Measurements from ENCODE around the gene DEPDC5. TPM values are rescaled to one million over a fixed set of nuclear protein-coding genes. Genes with fewer than 3 reads are reported as not detected.

Gene DEPDC5
- total RNA-seq, 1 donor = 15.2 TPM

DNA sequence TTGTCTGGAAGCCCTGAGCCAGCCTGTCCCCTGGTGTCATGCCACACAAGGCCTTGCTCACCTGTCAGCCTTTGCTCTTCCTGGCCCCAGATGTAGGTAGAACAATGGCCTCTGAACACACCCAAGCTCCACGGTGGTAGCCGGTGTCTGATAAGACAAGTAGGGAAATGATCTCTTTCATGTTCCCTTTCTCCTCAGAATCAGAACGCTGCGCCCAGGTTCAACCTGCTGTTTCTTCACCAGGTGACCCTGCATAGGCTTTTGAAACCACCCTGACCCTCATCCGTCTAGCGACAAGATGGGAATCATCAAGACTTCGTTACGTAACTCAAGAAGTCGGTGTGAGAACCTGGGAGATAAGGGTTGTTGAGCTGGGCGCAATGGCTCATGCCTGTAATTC lies 161.8 kb downstream of the DEPDC5 start:
- Histone ChIP-seq H3K36me3 (ENCODE audit: insufficient read depth, low read length) (no peaks in the 10 kb centered on the region), H3K79me2 (ENCODE audit: insufficient read depth, low read length) (no peaks in the 10 kb centered on the region), H3K4me3 (ENCODE audit: insufficient read depth, low read length) (no peak overlapping the region), H3K4me1 (ENCODE audit: insufficient read depth, low read length) (peaks cover 14% of the 10 kb centered on the region), H3K27ac (ENCODE audit: low read depth, low read length) (no peak overlapping the region), H3K27me3 (ENCODE audit: insufficient read depth, low read length) (peaks cover 3% of the 10 kb centered on the region), H3K9me3 (ENCODE audit: low read depth, low read length) (no peaks in the 10 kb centered on the region), H4K20me1 (ENCODE audit: insufficient read depth, low read length) (no peaks in the 10 kb centered on the region), H3K4me2 (ENCODE audit: insufficient read depth, low read length) (no peak overlapping the region), H2AFZ (ENCODE audit: low read length) (no peak overlapping the region)
- TF ChIP-seq CTCF (IDR thresholded peaks at IDR 0.05; ENCODE audit: extremely low read depth, low read depth, low read length) = no peak
- no peak for DNase-seq (ENCODE audit: insufficient read length, low spot score, missing footprints)

DNA sequence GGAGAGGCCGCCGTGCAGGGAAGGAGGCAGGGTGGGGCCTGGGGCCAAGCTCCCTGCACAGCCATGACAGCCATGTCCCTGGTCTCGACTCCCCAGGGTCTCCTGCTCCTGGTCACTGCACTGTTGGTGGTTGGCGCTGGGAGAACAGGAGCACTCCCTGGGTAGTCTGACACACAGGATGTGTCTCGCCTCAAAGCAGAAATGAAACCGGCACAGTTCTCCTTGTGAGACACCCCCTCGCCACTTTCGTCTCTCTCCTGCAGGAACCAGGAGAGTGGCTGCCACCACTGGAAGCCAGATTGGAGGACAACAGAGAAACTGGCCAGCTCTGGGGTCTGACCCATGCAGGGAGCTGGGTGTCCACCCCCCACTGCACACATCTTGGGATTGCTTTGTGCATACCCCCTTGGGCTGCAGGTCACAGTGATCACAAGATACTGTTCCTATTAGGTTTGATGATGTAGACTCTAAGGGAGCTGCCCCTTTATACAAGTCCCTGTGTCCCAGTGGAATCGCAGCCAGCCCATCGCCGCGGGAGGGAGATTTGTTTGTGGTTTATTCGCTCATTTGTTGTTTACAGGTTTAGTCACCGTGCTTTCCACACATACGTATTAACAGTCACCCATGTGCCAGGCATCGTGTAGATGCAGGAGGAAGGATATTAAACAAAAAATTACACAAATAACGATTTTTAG lies 163.6 kb downstream of the DEPDC5 start:
- Histone ChIP-seq H3K79me2 (ENCODE audit: insufficient read depth, low read length) (no peaks in the 10 kb centered on the region), H3K4me3 (ENCODE audit: insufficient read depth, low read length) (no peak overlapping the region), H3K36me3 (ENCODE audit: insufficient read depth, low read length) (no peaks in the 10 kb centered on the region), H3K27me3 (ENCODE audit: insufficient read depth, low read length) (peaks cover 3% of the 10 kb centered on the region), H3K27ac (ENCODE audit: low read depth, low read length) (no peak overlapping the region), H3K4me2 (ENCODE audit: insufficient read depth, low read length) (no peak overlapping the region), H2AFZ (ENCODE audit: low read length) (no peak overlapping the region), H3K9me3 (ENCODE audit: low read depth, low read length) (no peaks in the 10 kb centered on the region), H3K4me1 (ENCODE audit: insufficient read depth, low read length) (peaks cover 3% of the 10 kb centered on the region), H4K20me1 (ENCODE audit: insufficient read depth, low read length) (no peaks in the 10 kb centered on the region)
- no peak for DNase-seq (ENCODE audit: insufficient read length, low spot score, missing footprints)
- no peak for TF ChIP-seq CTCF (IDR thresholded peaks at IDR 0.05; ENCODE audit: extremely low read depth, low read depth, low read length)

GRCh38 chr22:31919730-31920129 lies 165.9 kb downstream of the DEPDC5 start:
- Histone ChIP-seq H2AFZ (ENCODE audit: low read length) (no peak overlapping the region), H3K4me3 (ENCODE audit: insufficient read depth, low read length) (no peak overlapping the region), H3K9me3 (ENCODE audit: low read depth, low read length) (no peaks in the 10 kb centered on the region), H3K27me3 (ENCODE audit: insufficient read depth, low read length) (peaks cover 3% of the 10 kb centered on the region), H3K4me1 (ENCODE audit: insufficient read depth, low read length) (no peaks in the 10 kb centered on the region), H4K20me1 (ENCODE audit: insufficient read depth, low read length) (no peaks in the 10 kb centered on the region), H3K36me3 (ENCODE audit: insufficient read depth, low read length) (no peaks in the 10 kb centered on the region), H3K79me2 (ENCODE audit: insufficient read depth, low read length) (no peaks in the 10 kb centered on the region), H3K27ac (ENCODE audit: low read depth, low read length) (no peak overlapping the region), H3K4me2 (ENCODE audit: insufficient read depth, low read length) (no peak overlapping the region)
- no peak for TF ChIP-seq CTCF (IDR thresholded peaks at IDR 0.05; ENCODE audit: extremely low read depth, low read depth, low read length)
- DNase-seq (ENCODE audit: insufficient read length, low spot score, missing footprints) = no peak

- Histone ChIP-seq H3K36me3 (ENCODE audit: insufficient read depth, low read length) (no peaks in the 10 kb centered on the region), H2AFZ (ENCODE audit: low read length) (no peak overlapping the region), H3K27me3 (ENCODE audit: insufficient read depth, low read length) (peaks cover 3% of the 10 kb centered on the region), H3K4me2 (ENCODE audit: insufficient read depth, low read length) (no peak overlapping the region), H3K4me3 (ENCODE audit: insufficient read depth, low read length) (no peak overlapping the region), H3K27ac (ENCODE audit: low read depth, low read length) (no peak overlapping the region), H3K4me1 (ENCODE audit: insufficient read depth, low read length) (no peaks in the 10 kb centered on the region), H3K9me3 (ENCODE audit: low read depth, low read length) (no peaks in the 10 kb centered on the region), H4K20me1 (ENCODE audit: insufficient read depth, low read length) (no peaks in the 10 kb centered on the region), H3K79me2 (ENCODE audit: insufficient read depth, low read length) (no peaks in the 10 kb centered on the region)
- no peak for TF ChIP-seq CTCF (IDR thresholded peaks at IDR 0.05; ENCODE audit: extremely low read depth, low read depth, low read length)
- no peak for DNase-seq (ENCODE audit: insufficient read length, low spot score, missing footprints)
Measured at GRCh38 chr22:31920306-31920705, 166.5 kb downstream of the DEPDC5 start.

All from osteoblast (primary cell).